Gastrocnemius medialis (tissue), 4 donors: ENCODE data around the gene BRMS1. TPM values are rescaled to one million over a fixed set of nuclear protein-coding genes. Genes with fewer than 3 reads are reported as not detected.
A peak's percentile ranks its signal among the peaks of the same experiment; 100 is the strongest.
"Not testable (repeated sequence)": the region's sequence is repeated elsewhere in the genome, so short reads cannot be mapped to it uniquely, and the experiment has no call there.

Experiments
- ATAC-seq, 2 donors: fragments of 150-250 bp; one replicate each; pipeline ENCODE4 v1.9.1; 2016
- DNase-seq, 2 donors: peaks; one replicate each; pipeline ENCODE4 v3.0.0-alpha.2; 2019
- H3K27ac ChIP-seq, 4 donors: fragments of 200-600 bp; sonication (generic); 1 replicate in 1 of 4; 2 replicates in 3 of 4; pipeline ENCODE4 v1.5.1; 2016 to 2018; ENCODE audit warnings: mild to moderate bottlenecking in 2 of 4, moderate library complexity in 1 of 4
- H3K27me3 ChIP-seq, 3 donors: fragments of 200-600 bp; sonication (generic) in 2 of 3; 1 replicate in 1 of 3; 2 replicates in 2 of 3; pipeline versions ENCODE4 v1.5.1 to v1.6.0; 2016 to 2019; ENCODE audit warnings: mild to moderate bottlenecking in 1 of 3, moderate library complexity in 1 of 3
- H3K36me3 ChIP-seq, 2 donors: fragments of 200-600 bp; sonication (generic) in 1 of 2; one replicate each; pipeline ENCODE4 v1.5.1; 2017 to 2018
- H3K4me1 ChIP-seq, 2 donors: fragments of 200-600 bp; sonication (generic) in 1 of 2; one replicate each; pipeline ENCODE4 v1.5.1; 2016 to 2017; ENCODE audit warnings: mild to moderate bottlenecking in 2 of 2
- H3K4me3 ChIP-seq, 4 donors: fragments of 200-600 bp; sonication (generic) in 3 of 4; 1 replicate in 1 of 4; 2 replicates in 3 of 4; pipeline ENCODE4 v1.5.1; 2016 to 2019; ENCODE audit warnings: mild to moderate bottlenecking in 2 of 4
- H3K9me3 ChIP-seq, 3 donors: fragments of 200-600 bp; sonication (generic) in 2 of 3; 1 replicate in 1 of 3; 2 replicates in 2 of 3; pipeline ENCODE4 v1.5.1; 2016 to 2019
- POLR2A ChIP-seq, 2 donors: fragments of 450-650 bp; IDR thresholded peaks; one replicate each; pipeline ENCODE4 v1.6.1; 2017; ENCODE audit warnings: antibody characterized with exemption in 2 of 2, mild to moderate bottlenecking in 2 of 2, moderate library complexity in 2 of 2
- in situ Hi-C, 4 donors: fragments of 200-750 bp; cut with MboI; loops; one replicate each; pipeline versions ENCODE4 v1.15.0 to v1.8.0; 2017; ENCODE audit warnings: low sequenced_read_pairs in 4 of 4
- intact Hi-C: fragments of 100-400 bp; cut with DNase I; formaldehyde crosslinking; loops from one replicate; pipeline ENCODE4 v1.15.1; 2023; ENCODE audit warnings: low total_unique reads
- total RNA-seq, 4 donors: library from RNA; depleted of rRNA; stranded (reverse); fragments of >200 nt; gene quantifications; one replicate each; pipeline versions ENCODE4 v1.1.0 to v1.2.3, GENCODE V29; 2016
- TF ChIP-seq, protein P1 (sequence below), 5 experiments: fragments of 450-650 bp in 3 of 5; fragments of 200-600 bp in 2 of 5; sonication (generic) in 2 of 5; IDR thresholded peaks in 4 of 5; conservative IDR thresholded peaks in 1 of 5; 1 replicate in 4 of 5; 2 replicates in 1 of 5; pipeline ENCODE4 v1.5.1; 2016 to 2019; ENCODE audit warnings: antibody characterized with exemption in 5 of 5, mild to moderate bottlenecking in 3 of 5, moderate library complexity in 3 of 5

Gene BRMS1
- total RNA-seq, 4 donors from 2014 or later: 40.1 to 73.5 (median 64.8) TPM

DNA sequence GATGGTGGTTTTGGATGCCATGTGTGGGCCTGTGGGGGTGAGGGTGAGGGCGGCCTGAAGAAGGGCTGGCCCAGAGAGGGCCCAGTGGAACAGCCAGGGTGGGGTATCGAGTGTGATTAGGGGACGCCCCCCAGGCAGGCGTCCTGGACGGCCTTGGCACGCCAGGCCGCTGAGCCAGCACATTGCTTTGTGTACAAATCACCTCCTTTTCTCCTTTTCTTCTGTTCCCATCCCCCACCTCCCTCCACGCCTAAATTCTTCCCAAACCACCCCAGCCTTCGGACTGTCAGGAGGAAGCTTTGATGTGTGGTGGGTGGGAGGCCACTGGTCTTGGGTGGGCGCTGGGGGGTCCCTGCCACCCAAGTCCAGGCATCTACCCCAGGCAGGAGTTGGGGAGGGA is 20.2 kb downstream of the BRMS1 start:
- H3K4me3 ChIP-seq: no peak overlapping the region
- H3K27ac ChIP-seq: no peak overlapping the region
- in situ Hi-C loops: loop anchor here in 1 of 4 donors (5.0 kb wide), 1 partner anchor 63 kb away; no protein-coding TSS in a partner anchor
- H3K36me3 ChIP-seq: no peaks in the 10 kb centered on the region
- H3K27me3 ChIP-seq: no peaks in the 10 kb centered on the region
- no peak for DNase-seq
- ATAC-seq: no peak
- no peaks in the 10 kb centered on the region for H3K9me3 ChIP-seq
- peaks cover 12 to 24% of the 10 kb centered on the region in 2 donors for H3K4me1 ChIP-seq
- intact Hi-C loops: no loop called here
- TF ChIP-seq, protein P1, sequence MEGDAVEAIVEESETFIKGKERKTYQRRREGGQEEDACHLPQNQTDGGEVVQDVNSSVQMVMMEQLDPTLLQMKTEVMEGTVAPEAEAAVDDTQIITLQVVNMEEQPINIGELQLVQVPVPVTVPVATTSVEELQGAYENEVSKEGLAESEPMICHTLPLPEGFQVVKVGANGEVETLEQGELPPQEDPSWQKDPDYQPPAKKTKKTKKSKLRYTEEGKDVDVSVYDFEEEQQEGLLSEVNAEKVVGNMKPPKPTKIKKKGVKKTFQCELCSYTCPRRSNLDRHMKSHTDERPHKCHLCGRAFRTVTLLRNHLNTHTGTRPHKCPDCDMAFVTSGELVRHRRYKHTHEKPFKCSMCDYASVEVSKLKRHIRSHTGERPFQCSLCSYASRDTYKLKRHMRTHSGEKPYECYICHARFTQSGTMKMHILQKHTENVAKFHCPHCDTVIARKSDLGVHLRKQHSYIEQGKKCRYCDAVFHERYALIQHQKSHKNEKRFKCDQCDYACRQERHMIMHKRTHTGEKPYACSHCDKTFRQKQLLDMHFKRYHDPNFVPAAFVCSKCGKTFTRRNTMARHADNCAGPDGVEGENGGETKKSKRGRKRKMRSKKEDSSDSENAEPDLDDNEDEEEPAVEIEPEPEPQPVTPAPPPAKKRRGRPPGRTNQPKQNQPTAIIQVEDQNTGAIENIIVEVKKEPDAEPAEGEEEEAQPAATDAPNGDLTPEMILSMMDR (IDR thresholded peaks at IDR 0.05 in 4 of 5, conservative IDR thresholded peaks at IDR 0.05 in 1 of 5): no peak
- no peak for TF ChIP-seq POLR2A (IDR thresholded peaks at IDR 0.05)

DNA sequence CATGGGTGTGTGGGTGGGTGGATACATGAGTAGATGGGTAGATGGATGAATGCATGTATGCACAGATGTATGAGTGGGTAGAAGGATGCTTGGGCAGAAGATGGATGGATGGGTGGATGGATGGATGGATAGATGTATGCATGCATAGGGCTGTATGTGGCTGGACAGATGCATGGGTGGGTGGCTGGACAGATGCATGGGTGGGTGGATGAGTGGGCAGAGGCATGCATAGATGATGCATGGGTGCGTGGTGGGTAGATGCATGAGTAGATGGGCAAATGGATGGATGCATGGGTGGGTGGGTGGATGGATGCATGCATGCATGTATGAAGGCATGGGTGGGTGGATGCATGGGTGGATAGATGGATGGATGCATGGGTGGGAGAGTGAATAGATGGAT is 21.2 kb downstream of the BRMS1 start:
- H3K4me1 ChIP-seq: peaks cover 9 to 25% of the 10 kb centered on the region in 2 donors

DNA sequence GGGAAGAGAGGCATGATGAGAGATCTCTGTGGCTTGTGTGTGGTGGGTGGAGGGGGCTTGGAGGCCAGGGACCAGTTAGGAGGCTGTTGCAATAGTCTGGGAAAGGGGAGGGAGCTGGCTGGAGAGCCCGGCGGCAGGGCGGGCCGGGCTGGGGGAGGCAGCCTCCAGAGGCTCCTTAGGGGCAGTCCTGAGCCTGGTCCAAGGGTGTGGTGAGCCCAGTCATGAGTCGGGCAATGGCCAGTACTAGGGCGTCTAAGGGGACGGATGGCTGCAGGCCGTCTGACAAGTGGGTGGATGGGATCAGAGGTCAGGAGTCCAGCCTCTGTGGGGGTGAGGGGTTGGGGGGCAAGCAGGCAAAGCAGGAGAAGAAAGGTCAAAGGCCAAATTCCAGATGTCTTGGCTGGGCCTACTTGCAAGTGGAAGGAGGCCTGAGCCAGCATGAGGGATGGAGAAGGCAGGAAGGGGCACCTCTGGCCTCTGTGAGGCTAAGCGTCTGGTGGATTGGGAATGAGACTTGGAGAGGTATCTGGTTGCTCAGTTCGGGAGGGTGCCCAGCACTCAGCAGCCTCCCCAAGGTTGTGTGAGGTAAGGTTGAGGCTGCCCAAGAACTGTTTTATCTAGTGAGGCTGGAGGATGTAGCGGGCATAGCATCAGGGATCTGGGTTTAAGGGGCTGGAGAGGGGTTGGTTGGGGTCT is 22.0 kb downstream of the BRMS1 start:
- Histone ChIP-seq H3K27me3 (no peaks in the 10 kb centered on the region), H3K9me3 (no peaks in the 10 kb centered on the region), H3K36me3 (no peaks in the 10 kb centered on the region), H3K4me1 (peaks cover 6 to 20% of the 10 kb centered on the region in 2 donors), H3K27ac (peak overlapping the region in 1 of 4 donors; percentile 18), H3K4me3 (no peak overlapping the region)
- TF ChIP-seq, protein P1 (IDR thresholded peaks at IDR 0.05 in 4 of 5, conservative IDR thresholded peaks at IDR 0.05 in 1 of 5): no peak
- no peak for TF ChIP-seq POLR2A (IDR thresholded peaks at IDR 0.05)
- peak; percentile 33 to 54 for ATAC-seq
- in situ Hi-C loops (no loop called here), intact Hi-C loops (no loop called here)
- DNase-seq: peak in 1 of 2 donors; percentile 65

More for the DNA sequence above, 21.2 kb downstream of the BRMS1 start:
- intact Hi-C loops (no loop called here), in situ Hi-C loops (no loop called here)
- ATAC-seq (no peak), DNase-seq (no peak)
- Histone ChIP-seq H3K9me3 (no peaks in the 10 kb centered on the region), H3K27ac (no peak overlapping the region), H3K27me3 (no peaks in the 10 kb centered on the region), H3K36me3 (no peaks in the 10 kb centered on the region), H3K4me3 (no peak overlapping the region)
- no peak for TF ChIP-seq POLR2A (IDR thresholded peaks at IDR 0.05)
- TF ChIP-seq, protein P1 (IDR thresholded peaks at IDR 0.05 in 4 of 5, conservative IDR thresholded peaks at IDR 0.05 in 1 of 5): no peak

- H3K36me3 ChIP-seq: no peaks in the 10 kb centered on the region
- no peaks in the 10 kb centered on the region for H3K9me3 ChIP-seq
- in situ Hi-C loops: no loop called here
- H3K27me3 ChIP-seq: peaks cover 0 to 1% (median 0%) of the 10 kb centered on the region in 3 donors
- peak in 1 of 2 donors; percentile 6 for ATAC-seq
- no peak for TF ChIP-seq POLR2A (IDR thresholded peaks at IDR 0.05)
- TF ChIP-seq, protein P1 (IDR thresholded peaks at IDR 0.05 in 4 of 5, conservative IDR thresholded peaks at IDR 0.05 in 1 of 5): no peak
- H3K4me1 ChIP-seq: peaks cover 9 to 12% of the 10 kb centered on the region in 2 donors
- peak overlapping the region in 1 of 4 donors; percentile 18 for H3K27ac ChIP-seq
- no peak overlapping the region for H3K4me3 ChIP-seq
- intact Hi-C loops: no loop called here
- DNase-seq: peak in 1 of 2 donors; percentile 51
Measured at GRCh38 chr11:66321606-66322005, 23.3 kb downstream of the BRMS1 start.

GRCh38 chr11:66320748-66321147 is 24.2 kb downstream of the BRMS1 start:
- intact Hi-C loops, H3K9me3 ChIP-seq, DNase-seq, ATAC-seq, H3K4me3 ChIP-seq, H3K27ac ChIP-seq, H3K36me3 ChIP-seq, H3K27me3 ChIP-seq, in situ Hi-C loops: not testable (repeated sequence)
- peaks cover 9 to 11% of the 10 kb centered on the region in 2 donors for H3K4me1 ChIP-seq

DNA sequence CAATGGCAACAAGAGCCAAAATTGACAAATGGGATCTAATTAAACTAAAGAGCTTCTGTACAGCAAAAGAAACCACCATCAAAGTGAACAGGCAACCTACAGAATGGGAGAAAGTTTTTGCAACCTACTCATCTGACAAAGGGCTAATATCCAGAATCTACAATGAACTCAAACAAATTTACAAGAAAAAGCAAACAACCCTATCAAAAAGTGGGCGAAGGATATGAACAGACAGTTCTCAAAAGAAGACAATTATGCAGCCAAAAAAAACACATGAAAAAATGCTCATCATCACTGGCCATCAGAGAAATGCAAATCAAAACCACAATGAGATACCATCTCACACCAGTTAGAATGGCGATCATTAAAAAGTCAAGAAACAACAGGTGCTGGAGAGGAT is 24.6 kb downstream of the BRMS1 start:
- H3K36me3 ChIP-seq, intact Hi-C loops, H3K9me3 ChIP-seq, DNase-seq, ATAC-seq, in situ Hi-C loops, H3K27ac ChIP-seq, H3K4me3 ChIP-seq: not testable (repeated sequence)
- peaks cover 9 to 11% of the 10 kb centered on the region in 2 donors for H3K4me1 ChIP-seq
- H3K27me3 ChIP-seq: peaks cover 5 to 12% (median 10%) of the 10 kb centered on the region in 3 donors
